Kidney epithelial cell (primary cell): Measurements from ENCODE around the gene LLPH. TPM values are rescaled to one million over a fixed set of nuclear protein-coding genes. Genes with fewer than 3 reads are reported as not detected.

Experiments
- DNase-seq: peaks from one replicate; pipeline ENCODE4 v3.0.0-alpha.2; 2010; ENCODE audit warnings: low read depth
- H3K27me3 ChIP-seq: 2 replicates; pipeline ENCODE4 v1.6.0; 2011; ENCODE audit warnings: low read length; ENCODE audit not compliant: control insufficient read depth, insufficient read depth
- H3K36me3 ChIP-seq: 2 replicates; pipeline ENCODE4 v1.5.1; 2011; ENCODE audit warnings: low read length; ENCODE audit not compliant: control insufficient read depth, insufficient read depth
- H3K4me3 ChIP-seq: 2 replicates; pipeline ENCODE4 v1.5.1; 2011; ENCODE audit warnings: low read depth, mild to moderate bottlenecking, control low read depth, low read length
- CTCF ChIP-seq: IDR thresholded peaks from 2 replicates; pipeline ENCODE4 v1.5.1; 2011; ENCODE audit warnings: mild to moderate bottlenecking, moderate library complexity, low read length, control low read depth, inconsistent platforms; ENCODE audit not compliant: insufficient read depth, poor library complexity, severe bottlenecking
- total RNA-seq: library from RNA; depleted of rRNA; stranded (reverse); fragments of >200 nt; gene quantifications from 2 replicates; pipeline ENCODE4 v1.2.3, GENCODE V29; 2015

The LLPH gene
- total RNA-seq, 1 donor from 2014 or later, result 23.6 TPM

- Histone ChIP-seq H3K4me3 (no peak overlapping the region), H3K27me3 (no peaks in the 10 kb centered on the region), H3K36me3 (no peaks in the 10 kb centered on the region)
- no peak for DNase-seq
- no peak for TF ChIP-seq CTCF
Observed at GRCh38 chr12:66160704-66161103, 30.2 kb upstream of the LLPH start.

DNA sequence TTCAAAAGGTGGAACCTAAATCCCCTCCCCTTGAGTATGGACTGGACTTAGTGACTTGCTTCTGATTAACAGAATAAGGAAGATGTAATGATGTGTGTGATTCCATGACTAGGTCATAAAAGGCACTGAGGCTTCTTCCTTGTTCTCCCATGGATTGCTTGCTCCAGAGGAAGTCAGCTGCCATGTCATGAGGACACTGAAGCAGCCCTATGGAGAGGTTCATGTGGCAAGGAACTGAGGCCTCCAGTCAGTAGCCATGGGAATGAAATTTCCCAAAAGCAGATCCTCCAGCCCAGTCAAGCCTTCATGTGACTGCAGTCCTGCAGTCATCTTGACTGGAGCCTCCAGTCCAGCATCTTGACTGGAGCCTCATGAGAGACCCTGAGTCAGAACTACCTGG, 28.6 kb upstream of the LLPH start:
- DNase-seq, result no peak
- H3K27me3 ChIP-seq, result no peaks in the 10 kb centered on the region
- H3K4me3 ChIP-seq, result no peak overlapping the region
- TF ChIP-seq CTCF, result no peak
- no peaks in the 10 kb centered on the region for H3K36me3 ChIP-seq

GRCh38 chr12:66156654-66157053, 26.1 kb upstream of the LLPH start:
- no peaks in the 10 kb centered on the region for H3K27me3 ChIP-seq
- no peak overlapping the region for H3K4me3 ChIP-seq
- TF ChIP-seq CTCF, result no peak
- H3K36me3 ChIP-seq, result no peaks in the 10 kb centered on the region
- DNase-seq, result no peak

- DNase-seq, result no peak
- no peak for TF ChIP-seq CTCF
- Histone ChIP-seq H3K4me3 (no peak overlapping the region), H3K27me3 (no peaks in the 10 kb centered on the region), H3K36me3 (no peaks in the 10 kb centered on the region)
Observed at GRCh38 chr12:66154776-66155175, 24.2 kb upstream of the LLPH start.

DNA sequence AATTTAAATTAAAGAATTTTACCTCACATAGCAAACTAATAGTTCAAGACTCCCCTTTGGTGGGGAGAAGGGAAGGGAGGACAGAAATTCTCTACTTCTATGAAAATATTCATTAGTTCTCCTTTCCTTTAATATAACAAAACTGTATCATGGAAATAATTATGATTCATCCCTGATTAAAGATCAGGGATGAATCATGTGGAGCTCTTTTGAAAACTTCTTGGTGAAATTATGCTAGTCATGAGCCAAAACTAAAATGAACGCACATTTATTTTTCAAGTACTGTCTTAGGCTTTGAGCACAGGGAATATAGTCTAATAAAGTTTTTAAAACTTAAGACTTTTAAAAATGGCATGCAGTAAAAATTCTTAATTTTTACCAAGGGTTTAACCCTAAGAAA, 22.2 kb upstream of the LLPH start:
- Histone ChIP-seq H3K27me3 (no peaks in the 10 kb centered on the region), H3K4me3 (no peak overlapping the region), H3K36me3 (no peaks in the 10 kb centered on the region)
- no peak for DNase-seq
- TF ChIP-seq CTCF, result no peak

- TF ChIP-seq CTCF, result peak; percentile 23
- H3K4me3 ChIP-seq, result no peak overlapping the region
- DNase-seq, result no peak
- H3K36me3 ChIP-seq, result no peaks in the 10 kb centered on the region
- H3K27me3 ChIP-seq, result no peaks in the 10 kb centered on the region
Observed at GRCh38 chr12:66149702-66150398, 19.3 kb upstream of the LLPH start.
